ENCODE data around the gene WNT7B.

WNT7B gene

DNA sequence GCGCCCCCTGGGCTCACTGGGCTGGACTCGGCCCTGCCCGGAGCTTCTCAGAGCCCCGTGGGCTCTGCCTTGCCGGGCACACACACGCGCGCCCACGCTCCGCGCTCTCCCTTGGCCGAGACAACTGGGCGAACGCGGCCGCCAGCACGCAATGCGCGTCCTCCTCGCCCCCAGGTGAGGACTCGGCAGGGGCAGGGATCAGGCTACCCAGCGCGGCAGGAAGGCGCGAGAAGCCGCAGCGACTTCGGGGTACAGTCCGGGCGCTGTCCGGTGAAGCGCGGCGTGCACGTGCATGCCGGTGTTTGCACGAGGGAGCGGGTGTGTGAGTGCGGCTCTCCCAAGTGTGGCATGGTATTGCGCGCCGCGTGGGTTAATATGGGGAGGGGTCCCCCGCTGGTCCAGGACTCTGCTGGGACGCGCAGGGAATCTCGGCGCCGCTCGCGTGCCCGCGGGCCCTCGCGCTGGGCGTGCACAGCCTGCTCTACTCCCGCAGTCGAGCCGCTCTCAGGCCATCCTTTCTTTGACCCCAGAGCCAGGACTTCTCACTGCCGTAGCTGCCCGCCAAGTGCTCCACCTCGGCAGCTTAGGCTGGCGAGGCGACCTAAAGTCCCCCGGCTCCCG lies 5.4 kb downstream of the WNT7B start:
- no peak for DNase-seq (ENCODE audit: low read depth in 2 of 2)

DNA sequence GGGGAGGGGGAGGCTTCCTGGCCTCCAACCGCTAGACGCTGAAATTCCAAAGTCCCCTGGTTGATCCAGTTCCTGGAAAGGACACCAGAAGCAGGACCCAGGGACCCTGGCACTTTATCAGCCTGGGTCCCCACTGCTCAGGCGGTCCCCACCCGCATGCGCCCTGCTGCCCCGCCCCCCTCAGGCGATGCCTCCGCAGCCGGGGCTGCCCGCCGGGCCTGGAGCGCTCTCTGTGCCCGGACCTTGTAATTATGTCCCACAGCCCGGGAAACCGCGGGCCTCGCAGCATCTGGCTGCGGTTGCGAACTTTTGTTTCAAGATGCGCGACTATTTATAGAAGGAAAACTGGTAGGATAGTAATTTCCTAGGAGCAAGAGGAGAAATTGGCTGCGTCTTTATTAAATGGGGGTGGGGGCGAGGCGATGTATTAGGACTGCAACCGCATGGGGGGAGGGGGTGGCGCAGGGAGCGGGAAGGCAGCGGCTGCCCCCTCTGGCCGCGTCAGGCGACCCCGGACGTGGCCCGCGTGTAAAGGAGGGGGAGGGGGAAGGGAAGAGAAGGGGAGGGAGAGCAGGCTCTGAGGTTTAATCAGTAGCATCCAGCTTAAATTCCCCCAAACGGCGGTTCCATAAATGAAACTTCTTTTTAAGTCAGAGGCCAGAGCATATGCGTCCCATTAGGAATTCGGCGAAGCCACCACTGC lies 6.1 kb downstream of the WNT7B start:
- no peak for DNase-seq (ENCODE audit: low read depth in 2 of 2)

DNA sequence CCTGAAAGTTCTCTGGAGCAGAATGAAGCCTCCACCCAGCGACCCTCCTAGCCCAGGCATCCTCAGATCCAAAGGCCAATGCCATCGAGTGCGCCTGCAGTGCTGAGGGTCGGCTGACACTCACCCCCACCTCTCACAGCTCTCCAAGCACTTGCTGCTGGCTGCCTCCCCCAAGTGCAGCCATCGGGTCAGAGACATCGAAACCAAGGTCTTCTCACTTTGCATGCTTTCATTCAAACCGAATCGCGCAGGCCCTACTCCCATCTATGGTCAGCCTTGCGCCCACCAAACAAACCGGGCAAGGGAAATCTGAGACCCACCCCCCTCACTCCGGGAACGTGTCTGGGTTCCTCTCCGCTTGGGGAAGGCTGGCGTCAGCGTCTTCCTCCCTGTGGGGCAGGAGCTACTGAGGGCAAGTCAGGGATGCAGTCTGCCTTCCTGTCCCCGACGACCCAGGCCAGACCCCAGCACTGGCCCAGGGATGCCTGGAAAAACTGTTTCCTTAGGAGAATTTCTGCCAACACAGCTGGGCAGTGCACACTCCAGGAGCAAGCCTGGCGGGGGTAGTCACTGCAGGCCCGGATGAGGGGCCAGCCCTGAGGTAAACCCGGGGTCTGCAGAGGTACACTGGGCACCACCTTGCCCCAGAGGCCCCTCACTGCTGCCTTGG lies 7.0 kb downstream of the WNT7B start:
- no peak for DNase-seq (ENCODE audit: low read depth in 2 of 2)

DNA sequence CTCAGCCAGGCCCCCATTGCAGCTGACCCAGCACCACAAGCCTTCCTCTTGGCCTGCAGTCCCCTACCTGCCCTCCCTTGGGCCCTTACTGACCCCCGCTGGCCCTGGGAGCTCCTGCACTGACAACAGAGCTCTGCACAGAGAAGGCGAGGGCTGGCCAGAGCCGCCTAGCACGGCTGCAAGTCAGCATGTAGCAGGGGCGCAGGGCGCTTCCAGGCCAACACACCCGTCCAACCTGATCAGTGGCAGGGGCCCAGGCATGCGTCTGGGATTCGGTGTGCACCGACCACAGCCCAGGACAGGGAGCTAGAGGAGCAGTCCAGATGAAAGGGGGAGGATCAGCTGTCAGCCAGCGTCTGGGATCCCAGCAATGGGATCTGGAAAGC lies 7.6 kb downstream of the WNT7B start:
- DNase-seq (ENCODE audit: low read depth in 2 of 2): no peak

DNA sequence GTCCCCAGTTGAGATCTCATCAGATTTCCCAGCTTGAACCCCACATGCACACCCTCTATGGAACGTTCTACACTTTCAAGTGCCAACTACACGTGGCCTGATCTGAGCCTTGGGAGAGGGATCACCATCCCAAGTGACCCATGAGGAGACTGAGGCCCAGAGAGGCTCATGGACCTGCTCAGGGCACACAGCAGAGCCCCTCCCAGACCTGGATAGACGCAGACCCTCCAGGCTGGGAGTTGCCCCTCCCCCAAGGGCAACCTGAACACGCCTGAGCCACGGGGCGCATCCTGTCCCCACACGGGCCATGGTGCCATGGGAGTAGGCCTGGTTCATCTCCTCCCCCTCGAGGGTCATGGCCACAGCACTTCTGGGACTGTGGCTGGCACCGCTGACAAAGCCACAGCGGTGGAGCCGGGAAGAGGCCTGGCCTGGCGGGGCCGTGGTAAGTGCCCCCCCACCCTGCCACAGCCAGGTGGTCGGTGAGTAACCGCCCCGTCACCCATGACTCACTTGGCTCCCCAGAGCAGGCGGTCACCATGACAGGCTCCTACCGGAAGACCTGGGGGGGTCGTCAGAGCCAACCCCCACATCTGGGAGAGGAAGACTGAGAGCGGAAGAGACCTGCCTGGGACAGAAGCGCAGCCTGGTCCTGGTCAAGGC lies 8.1 kb downstream of the WNT7B start:
- no peak for DNase-seq (ENCODE audit: low read depth in 2 of 2)

DNA sequence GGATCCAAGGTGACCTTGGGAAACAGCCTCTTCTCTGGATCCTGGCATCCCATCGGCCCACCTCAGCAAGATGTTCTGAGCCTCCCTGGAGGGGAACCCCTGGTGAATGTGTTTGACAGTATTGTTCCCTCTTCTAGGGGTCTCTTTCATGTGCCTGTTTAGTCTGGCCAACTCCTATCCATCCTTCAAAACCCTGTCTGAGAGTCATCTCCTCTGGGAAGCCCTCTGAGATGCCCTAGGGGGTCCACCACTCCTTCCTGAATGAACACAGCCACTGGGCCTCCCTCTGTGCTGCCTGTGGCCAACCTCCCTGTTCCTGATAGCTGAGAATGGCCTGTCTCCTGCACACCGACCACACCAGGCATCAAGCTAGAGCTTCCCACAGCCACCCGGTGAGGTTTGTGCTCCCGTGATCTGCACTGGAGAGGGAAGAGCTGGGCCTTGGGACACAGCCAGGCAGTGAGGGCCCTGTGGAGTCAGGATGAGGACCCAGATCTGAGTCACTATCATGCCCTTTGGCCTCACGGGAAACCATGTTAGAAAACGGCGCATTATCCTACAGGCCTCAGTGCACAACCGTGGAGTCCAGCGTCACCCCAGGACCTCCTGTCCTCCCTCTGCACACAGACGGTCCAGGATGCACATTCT lies 8.8 kb downstream of the WNT7B start:
- DNase-seq (ENCODE audit: low read depth in 2 of 2): no peak

DNA sequence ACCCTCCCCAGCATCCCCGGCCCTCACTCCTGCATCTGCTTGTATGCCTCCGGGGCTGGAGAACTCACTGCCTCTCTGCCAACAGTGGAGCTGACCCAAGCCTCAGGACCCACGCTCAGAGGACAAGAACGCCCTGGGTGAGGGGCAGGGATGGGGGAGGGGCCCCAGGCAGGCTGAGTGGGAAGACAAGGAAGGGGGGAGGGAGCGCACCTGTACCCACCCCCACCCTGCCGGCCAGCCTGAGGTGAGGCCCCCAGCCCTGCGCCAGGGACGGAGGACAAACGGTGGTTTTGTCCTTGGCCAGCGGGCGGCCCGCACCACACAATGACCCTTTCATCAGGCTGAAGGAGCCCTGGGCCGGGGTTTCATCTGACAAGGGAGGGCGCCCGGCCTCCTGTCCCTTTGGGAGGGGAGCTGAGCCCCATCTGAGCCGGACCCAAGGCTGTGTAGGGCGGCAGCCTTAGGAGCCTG lies 10.0 kb downstream of the WNT7B start:
- no peak for DNase-seq (ENCODE audit: low read depth in 2 of 2)

DNA sequence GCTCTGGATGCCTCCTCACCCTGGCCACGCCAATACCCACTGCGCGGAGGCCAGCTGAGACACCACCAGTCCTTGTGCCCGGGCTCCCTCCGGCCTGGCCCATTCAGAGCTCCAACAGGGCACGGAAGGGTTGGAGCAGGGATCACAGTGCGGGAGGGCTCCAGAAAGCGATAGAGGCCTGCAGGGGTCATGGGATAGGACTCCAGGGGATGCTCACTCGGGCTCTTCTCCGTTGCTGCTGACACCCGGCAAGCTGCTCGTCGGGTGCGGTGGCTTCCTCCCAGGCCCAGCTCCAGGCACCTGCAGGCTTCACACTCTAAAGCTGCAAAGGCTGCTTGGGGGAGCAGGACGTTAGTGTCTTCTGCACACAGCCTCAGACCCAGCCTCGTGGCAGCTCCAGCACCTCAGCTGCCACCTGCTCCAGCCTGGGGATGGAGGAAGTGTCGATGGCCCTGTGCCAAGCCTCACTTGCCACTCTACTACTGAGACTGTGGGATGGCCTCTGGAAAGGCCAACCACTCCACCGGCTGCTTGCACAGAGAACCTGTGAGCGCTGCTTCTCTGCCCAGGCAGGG lies 10.6 kb downstream of the WNT7B start:
- DNase-seq (ENCODE audit: low read depth in 2 of 2): no peak

DNA sequence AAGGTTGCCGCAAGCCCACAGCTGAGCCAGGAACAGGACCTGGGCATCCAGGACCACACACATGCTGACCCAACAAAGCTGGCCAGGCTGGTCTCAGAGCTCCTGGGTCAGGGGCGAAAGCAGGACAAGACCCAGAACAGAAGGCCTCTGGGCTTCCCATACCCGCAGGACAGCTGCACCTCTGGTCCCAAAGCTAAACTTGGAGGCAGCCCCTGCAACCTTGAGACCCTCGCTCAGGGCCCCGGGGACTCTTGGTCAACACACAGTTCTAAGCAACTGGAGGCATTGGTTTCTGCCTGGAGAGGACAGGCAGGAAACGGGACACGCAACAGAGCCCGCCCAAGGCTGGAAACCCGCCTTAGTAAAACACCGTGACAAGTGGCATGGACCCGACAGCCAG lies 11.4 kb downstream of the WNT7B start:
- no peak for DNase-seq (ENCODE audit: low read depth in 2 of 2)

DNA sequence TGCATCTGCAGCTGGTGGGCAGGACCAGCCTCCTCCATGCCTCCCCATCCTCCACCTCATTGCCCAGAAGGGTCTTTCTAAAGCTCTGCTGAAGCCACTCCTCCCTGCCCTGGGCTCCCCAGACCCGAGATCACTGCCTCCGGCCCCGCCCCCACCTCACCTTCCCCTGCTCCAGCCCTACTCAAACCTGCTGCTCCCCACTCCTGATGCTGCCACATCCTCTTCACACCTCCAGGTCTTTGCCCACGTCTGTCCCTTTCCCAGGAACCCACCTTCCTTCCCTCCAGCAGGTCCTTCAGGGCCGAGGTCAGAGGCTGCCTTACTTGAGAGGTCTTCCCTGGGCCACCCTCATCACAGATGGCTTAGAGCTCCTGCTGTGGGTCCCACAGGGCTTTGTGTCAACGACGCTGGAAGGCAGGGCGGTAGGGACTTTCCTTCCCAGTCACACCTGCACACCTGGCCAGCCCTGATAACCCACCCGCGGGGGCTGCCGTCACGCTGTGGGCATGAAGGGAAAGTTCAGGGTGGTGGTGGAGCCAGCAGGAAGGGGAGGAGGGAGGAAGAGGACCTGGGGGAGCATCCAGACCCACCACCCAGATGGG lies 11.9 kb downstream of the WNT7B start:
- no peak for DNase-seq (ENCODE audit: low read depth in 2 of 2)

DNA sequence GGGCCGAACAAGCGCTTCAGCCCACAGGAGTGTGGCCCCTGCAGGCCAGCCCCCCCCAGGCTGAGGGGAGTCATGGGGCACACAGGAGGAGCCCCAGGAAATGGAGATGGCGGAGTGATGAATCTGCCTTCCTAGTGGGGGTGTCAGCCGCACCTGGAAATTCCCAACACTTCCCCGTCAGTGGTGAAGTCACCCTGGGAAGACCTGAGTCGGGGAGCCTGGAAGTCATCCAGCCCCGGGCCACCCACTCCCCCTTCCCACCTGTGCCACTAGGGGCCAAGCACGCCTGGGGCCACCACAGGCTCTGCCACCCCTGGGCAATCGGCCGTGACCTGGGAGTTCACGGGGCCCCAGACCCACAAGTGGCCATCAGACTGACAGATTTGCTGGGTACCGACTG lies 12.6 kb downstream of the WNT7B start:
- no peak for DNase-seq (ENCODE audit: low read depth in 2 of 2)

DNA sequence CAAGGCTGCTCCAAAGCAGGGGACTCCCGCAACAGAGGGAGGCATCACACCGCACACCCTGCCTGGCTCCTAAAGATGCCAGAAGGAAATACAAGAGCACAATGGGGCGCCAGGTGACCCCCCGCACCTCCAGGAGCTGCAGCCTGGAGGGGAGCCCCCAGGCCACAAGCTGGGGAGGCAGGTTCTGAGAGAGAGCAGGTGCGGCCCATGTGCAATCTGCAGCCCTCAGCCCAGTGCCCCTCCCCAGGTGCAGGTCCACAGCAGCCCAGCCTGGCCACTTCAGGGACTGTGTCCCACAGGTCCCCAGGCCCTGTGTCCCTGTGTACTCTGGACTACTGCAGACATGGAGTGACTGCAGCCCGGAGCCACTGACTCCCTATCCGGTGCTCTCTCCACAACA lies 13.1 kb downstream of the WNT7B start:
- no peak for DNase-seq (ENCODE audit: low read depth in 2 of 2)

DNA sequence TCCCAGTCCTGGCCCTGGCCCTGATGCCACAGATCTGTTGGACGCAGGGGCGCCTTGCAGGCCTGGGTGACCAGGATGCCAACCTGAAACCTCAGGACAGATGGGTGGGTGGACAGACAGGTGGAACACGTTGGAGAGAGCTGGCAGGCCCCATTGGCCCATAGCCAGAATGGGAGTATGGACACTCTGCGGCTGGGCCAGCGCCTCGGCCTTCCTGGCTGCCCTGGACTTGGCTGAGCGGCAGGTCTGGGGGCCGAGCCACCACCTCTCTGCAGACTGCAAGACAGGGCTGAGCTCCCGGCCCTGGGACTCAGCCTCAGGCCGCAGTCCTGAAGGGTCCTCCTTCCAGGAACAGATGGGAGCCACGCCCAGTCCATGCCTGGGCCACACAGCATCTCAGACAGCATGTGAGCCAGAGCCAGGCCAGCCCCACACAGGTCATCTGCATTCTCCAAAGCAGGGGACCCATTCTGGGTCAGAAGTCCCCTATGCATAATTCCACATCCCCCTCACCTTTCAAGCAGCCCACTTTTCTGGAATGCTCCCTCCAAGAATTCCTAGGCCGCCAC lies 14.1 kb downstream of the WNT7B start:
- DNase-seq (ENCODE audit: low read depth in 2 of 2): no peak

DNA sequence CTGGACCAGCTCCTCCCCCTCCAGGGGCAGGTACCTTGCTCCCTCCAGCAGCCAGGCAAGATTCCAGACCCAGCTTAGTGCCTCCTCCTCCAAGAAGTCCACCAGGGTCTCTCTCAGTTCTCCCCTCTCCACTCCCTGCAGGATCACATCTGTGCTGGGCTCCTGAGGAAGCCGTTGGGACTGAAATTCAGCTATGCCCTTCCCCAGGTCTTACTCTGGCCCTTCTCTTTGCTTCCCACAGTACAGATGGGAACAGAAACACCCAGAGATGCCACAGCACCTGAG lies 14.6 kb downstream of the WNT7B start:
- no peak for DNase-seq (ENCODE audit: low read depth in 2 of 2)

DNA sequence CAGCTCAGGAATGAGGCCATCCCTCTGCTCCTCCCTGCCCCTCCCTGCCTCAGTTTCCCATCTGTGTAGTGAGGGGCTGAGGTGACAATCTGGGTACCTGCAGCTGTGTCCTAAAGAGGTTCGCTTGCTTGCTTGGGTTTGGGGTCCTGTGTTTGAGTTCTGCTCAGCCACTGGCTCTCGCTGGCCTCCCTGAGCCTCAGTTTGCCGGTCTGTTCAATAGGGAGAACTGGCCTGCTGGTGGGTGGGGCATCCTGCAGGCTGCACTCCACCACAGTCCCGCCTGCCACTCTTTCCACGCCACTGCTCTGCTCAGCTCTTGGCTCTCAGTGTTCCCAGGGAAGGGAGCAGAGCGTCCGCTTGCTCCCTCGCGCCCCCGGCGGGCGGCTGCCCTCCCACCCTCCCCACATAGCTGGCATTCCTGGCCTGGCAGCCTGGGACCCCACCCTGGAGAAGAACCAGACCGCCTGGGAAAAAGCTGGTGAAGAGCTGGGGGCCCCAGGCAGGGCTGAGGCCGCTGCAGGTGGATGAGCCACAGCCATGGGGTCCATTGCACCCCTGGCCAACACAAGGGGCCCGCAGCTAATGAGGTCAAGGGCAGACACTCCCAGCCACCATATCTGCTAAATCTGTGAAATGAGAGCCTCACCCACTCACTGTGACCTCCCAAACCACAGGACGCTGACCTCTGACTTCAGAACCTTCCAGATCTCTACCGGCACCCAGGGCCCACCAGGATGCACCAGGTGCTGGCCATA lies 15.1 kb downstream of the WNT7B start:
- no peak for DNase-seq (ENCODE audit: low read depth in 2 of 2)

DNA sequence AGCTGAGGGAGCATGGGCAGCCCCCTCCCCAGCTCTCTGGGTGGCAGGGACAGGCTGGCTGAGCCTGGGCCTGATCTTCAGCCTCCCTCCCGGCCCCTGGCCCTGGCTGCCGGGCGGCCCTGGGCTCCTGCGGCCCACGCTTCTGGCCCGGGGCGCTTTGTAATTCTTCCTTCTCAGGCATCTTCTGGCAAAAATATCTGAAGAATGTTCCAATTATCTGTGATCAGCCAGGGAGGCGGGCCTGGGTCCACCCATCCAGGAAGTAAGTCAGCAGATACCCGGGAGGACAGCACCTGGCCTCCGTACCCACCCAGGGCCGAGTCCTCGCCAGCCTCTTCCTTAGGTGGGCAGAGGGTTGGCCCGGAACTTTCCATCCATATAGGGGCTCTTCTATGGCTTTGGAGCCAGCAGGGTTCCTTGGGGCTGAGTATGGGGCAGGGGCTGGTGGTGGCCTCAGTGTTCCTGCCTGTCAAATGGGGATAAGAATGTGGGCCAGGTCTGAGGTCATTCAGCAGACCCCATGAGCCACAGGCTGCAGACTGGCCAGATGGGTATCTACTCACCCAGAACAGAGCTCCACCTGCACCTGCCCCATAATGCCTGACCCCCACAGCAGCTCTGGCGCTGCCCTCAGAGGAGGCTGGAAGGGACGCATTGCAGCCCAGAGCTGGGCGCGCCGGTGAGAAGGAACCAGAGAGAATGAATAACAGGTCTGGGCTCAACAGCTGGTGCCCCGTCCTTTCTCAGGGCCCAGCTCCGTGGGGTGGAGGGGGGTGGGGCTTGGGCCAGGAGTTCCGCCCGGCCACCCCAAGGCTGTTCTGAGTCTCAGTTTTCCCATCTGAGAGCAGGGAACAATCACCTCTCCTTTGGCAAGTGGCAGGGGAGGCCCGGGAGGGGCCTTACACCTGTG lies 16.2 kb downstream of the WNT7B start:
- DNase-seq (ENCODE audit: low read depth in 2 of 2): no peak

DNA sequence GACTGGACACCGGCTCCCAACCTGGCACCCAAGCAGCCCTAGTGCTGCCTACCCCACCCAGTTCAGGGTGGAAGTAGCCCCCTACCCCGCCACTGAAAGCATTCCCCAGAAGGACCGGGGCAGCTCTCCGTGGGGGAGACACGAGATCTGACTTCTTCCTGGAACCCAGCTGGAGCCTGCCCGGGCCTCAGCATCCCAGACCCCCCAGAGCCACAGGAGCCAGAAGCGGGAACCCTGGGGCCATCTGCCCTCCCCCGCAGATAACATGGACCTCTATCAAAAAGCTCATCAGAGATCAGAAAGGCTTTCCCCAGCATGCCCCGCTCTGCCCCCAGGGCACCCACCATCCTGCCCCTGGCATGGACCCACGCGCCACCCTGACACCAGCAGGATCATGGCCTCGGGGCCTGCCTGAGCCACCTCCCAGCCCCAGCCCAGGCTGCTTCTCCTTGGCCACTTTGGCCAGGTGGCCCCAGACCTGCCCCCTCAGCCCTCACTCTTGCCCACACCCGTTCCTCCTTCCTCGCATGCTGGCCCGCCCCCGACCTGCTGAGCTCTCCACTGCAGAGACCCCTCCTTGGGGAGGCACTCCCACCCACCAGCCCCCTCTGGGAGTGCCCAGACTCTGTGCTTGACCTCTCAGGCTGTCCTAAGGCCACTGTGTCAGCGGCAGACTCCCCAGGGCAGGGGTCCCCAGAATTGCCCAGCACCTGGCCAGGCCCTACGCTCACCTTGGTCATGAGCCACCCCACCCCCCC lies 17.1 kb downstream of the WNT7B start:
- DNase-seq (ENCODE audit: low read depth in 2 of 2): no peak

DNA sequence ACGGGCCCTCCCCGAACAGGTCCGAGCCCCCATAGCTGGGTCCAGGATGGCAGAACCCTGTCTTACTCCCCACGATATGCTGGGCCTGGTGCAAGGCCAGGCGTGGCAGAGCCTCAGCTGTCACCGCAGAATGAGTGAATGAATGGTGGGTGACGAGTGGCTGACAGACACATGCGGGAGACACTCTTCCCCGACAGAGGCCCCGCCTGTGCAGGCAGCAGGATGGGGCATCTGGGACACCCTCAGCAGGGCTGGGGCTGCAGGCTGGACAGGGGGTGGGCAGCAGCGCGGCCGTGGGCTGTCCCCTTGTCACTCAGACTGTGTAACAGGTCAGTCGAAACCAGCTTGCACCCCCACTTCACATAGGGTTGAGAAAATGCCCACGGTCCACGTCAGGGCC lies 18.0 kb downstream of the WNT7B start:
- DNase-seq (ENCODE audit: low read depth in 2 of 2): no peak

DNA sequence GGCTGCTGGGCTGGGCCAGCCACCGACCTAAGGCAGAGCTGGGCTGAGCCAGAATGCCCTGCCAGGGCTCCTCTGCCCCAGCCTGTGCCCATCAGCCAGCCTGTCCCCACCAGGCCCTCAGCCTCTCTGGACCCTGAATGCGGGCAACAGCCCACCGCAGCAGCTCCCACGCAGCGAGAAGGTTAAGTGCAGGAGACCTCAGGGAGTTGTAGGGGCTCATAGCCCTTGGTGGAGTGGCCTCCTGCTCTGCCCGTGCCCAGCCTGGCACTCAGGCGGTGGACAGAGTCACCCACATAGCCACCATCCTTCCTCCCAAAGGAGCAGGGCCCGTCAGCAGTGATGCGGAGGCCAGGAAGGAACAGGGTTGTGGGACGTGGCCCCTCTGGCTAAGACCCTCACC lies 19.1 kb downstream of the WNT7B start:
- no peak for DNase-seq (ENCODE audit: low read depth in 2 of 2)
